Measurements from ENCODE around the gene KIRREL3.
A peak's percentile ranks its signal among the peaks of the same experiment; 100 is the strongest.

KIRREL3 gene

DNA sequence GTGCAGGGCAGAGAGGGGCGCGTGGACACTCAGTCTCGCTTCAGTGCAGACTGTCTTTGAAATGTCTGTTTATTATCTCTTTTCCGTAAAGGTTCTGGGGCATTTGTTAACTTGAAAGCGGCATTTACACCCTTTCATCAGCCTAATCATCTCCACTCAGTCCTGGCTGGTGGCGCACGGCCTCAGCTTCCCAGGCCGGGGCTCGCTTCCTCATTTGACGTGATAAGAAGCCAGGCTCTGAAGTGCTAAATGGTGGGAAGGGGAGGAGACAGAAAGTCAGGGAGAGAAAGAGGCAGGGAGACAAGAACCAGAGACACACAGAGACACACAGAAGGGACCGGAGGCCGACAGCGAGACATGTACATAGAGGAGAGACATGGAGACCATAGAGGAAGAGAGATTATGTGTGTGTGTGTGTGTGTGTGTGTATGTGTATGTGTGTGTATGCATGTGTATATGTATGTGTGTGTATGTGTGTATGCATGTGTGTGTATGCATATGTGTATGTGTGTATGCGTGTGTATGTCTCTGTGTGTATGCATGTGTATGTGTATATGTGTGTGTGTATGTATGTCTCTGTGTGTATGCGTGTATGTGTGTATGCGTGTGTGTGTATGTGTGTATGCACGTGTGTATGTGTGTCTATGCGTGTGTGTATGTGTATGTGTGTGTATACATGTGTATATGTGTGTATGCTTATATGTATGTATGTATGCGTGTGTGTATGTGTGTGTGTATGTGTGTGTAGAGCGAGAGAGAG lies 543.6 kb downstream of the KIRREL3 start:
- no peak for DNase-seq

DNA sequence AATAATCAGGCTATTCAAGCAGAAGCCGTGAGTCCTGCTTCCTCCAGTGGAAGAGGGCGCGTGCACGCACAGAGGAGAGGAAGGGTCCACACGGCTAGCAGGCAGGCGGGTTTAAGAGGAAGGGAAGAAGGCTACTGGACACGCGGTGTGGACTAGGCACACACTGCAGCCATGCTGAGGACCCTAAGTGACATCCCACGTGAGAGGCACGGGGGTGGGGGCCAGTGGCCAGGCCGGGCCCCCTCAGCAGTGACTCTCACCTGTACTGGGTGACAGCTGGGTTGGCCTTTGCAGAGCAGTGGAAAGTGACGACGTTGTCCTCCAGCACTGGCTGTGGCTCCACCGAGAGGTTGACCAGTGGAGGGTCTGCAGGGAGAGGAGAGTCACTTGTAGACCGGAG lies 544.5 kb downstream of the KIRREL3 start:
- no peak for DNase-seq

DNA sequence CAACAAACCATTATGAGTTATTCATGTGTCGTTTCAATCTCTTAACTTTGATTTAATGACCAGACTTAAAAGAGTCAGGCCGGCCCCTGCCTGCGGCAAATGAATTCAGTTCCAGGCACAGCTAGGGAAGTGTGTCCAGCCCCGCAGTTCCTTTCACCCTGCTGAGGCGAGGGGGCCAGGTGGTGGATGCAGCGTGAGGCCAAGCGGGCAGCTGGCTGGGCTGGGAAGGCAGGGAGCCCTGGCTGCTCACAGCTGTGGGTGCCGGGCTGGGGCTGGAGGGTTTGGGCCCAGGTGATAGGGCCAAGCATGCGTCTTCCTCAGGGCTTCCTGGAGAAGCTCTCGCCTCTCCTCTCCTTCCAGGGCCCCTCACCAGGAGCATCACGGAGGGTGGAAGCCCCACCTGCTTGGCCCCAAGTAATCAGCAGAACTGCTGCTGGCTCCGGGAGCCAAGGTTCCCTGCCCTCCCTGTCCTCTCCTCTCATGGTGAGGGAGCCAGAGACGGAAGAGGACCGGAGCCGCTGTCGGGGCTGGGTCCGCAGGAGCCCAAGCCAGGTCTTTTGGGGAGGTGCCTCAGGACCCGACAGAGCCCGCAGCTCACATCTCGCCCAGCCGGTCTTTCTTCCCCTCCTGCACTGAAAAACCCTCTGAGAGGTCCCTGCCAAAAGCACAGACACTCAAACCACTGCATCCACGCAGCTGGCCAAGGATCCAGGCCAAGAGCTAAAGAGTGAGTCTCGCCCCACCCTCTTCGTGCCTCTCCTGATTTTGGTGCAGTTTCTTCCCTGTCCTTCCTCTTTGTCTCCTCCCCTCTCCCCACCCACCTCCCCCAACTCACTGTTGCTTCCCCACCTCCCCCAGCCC lies 548.1 kb downstream of the KIRREL3 start:
- DNase-seq, result no peak

GRCh38 chr11:126451211-126451802 lies 549.3 kb downstream of the KIRREL3 start:
- DNase-seq, result no peak

DNA sequence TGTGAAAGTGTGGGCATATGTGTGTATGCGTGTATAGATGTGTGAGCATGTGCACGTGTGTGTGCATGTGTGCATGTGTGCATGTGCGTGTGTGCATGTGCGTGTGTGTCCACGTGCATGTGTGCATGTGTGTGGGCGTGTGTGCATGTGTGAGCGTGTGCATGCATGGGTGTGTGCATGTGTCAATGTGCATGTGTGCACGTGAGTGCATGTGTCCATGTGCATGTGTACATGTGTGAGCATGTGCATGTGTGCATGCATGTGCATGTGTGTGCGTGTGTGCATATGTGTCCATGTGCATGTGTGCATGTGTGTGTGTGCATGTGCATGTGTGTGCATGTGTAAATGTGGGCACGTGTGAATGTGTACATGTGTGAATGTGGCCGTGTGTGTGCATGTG lies 549.8 kb downstream of the KIRREL3 start:
- no peak for DNase-seq

DNA sequence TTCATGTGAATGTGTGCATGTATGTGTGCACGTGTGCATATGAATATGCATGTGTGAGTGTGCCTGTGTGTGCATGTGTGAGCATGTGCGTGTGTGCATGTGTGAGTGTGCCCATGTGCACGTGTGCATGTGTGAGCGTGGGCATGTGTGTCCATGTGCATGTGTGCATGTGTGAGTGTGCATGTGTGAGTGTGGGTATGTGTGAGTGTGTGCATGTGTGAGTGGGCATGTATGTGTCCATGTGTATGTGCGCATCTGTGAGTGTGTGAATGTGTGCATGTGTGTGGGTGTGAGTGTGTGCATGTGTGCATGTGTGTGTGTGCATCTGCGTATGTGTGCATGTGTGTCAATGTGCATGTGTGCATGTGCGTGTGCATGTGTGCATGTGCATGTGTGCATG lies 550.4 kb downstream of the KIRREL3 start:
- DNase-seq, result no peak

DNA sequence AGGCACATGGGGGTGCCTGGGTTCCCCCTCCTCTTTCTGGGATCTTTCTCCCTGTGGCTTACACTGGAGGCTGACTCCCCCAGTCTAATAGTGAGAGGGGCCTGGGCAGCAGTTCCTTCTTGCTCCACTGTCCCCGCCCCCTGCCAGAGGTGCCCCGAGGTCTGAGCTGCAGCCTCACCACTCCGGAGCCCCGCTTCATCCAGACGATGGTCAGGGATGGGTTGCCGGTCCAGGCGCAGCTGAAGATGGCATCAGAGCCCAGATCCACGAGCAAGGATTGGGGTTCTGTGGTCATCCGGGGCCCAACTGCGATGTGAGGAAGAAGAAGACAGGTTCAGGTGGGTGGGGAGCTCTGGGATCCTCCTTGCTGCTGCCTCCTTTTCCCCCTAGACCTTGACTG lies 554.0 kb downstream of the KIRREL3 start:
- DNase-seq, result no peak

DNA sequence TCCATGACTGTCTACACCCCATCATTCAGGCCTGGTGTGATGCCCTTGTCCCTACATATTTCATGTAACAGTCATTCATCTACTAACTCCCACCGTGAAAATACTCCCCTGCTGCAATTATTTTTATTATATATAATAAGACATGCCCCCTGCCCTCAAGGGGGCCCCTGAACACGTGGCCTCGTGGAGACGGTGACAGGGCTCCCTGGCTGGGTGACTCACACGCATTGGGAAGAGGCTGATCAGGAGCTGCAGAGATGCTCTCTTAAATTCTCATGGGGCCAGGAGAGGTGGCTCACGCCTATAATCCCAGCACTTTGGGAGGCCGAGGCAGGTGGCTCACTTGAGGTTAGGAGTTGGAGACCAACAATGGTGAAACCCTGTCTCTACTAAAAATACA lies 556.5 kb downstream of the KIRREL3 start:
- no peak for DNase-seq

DNA sequence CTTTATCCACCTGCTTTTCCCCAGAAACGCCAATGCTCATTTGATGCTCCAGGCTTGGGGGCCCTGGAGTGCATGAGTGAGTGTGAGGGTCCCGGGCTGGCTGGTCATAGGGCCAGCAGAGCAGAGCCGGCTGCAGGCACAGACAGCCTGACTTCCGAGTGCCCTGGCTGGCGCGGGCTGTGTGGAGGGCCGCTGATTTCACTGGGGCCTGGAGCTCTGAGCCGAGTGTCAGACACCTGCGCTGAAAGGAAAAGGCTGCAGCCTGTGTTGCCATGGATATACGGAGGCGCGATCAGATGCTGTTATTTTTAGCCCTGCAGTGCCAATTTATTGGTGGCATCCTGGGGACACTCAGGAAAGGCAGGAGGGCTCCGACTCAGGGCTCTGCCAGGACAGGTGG lies 557.5 kb downstream of the KIRREL3 start:
- peak; percentile 10 for DNase-seq

DNA sequence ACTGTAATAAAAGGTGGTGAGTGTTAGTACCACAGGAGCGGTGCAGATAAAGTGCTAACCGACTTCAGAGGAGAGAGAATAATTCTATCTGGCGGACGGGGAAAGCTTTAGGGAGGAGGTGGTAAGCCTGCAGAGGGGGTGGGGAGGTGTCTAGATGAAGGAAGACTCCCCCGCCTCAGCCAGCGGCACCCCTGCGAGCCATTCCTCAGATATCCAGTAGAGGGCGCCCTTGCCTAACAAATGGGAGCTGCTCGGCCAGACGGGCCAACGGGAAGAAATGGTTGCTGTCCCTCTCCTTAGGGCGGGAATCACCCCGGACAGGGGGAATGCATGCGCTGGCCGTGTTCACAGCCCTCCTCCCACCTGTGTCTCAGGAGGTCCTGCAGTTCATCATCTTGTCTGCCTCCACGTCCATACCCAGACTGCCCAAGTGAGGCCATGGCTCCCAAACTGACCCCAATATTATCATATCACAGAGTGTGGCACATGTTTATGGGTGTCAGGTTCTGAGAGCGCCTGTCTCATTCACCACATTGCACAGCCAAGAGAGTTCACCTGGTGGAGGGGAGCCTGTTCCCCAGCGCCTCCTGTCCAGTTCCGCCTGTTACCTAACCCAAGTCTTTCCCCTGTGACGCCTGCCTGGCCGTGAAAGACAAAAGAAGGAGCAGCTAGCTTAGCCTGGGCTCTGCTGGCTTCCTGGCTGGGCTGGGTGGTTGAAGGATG lies 559.6 kb downstream of the KIRREL3 start:
- peak; percentile 81 for DNase-seq

DNA sequence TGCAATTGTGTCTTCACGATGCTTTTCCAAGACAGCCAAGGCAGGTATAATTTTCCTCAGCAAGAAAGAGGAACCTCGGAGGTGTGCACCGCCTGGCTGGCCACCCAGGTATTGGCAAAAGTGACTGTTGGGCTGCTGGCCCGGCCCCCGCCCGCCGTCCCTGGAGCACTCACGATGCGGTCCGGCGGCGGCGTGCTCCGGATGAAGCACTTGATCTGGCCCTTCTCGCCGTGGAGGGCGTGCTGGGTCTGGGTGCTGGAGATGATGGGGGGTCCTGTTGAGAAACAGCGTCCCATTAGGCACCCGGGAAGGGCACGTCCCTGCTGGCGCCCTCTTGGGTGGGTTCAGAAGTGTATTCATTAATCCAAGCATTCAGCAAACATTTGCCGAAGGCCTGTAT lies 560.3 kb downstream of the KIRREL3 start:
- DNase-seq, result no peak

- no peak for DNase-seq
Observed at GRCh38 chr11:126438691-126439090, 561.9 kb downstream of the KIRREL3 start.

- DNase-seq, result no peak
Observed at GRCh38 chr11:126438272-126438671, 562.3 kb downstream of the KIRREL3 start.

DNA sequence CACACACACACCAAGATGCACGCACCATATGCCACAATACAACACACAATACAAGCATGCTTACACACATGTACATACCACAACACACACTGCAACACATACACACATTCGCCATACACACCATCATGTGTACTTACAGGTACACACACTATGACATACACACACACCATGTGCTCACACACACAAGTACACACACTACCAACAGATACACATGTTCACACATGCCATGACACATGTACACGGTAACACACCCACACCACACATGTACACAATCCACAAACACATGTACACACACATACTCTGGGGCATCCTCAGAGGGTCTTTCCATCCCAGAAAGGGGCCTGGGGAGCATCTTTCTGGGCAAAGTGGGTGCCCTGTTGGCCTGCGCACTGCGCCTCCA lies 562.8 kb downstream of the KIRREL3 start:
- no peak for DNase-seq

GRCh38 chr11:126436209-126436755 lies 564.3 kb downstream of the KIRREL3 start:
- DNase-seq, result no peak

DNA sequence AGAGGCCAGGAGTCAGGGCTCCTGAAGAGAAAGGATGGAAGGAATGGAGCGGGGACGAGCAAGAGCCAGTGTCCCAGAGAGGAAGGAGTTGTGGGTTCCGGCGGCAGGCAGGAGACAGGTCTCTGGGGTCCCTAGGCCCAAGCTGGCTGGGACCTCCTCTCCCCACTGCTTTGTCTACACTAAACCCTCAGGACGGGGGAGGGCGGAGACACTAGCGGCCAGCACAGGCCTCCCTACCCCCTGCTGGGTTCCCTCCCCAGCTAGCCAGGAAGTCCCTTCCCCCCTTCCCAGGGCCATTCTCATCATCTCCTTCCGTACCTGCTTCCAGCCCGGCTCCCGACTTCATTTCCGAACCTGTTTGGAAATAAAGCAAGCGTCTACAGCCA lies 565.6 kb downstream of the KIRREL3 start:
- no peak for DNase-seq

GRCh38 chr11:126433989-126434949 lies 566.3 kb downstream of the KIRREL3 start:
- DNase-seq, result no peak

GRCh38 chr11:126433244-126433846 lies 567.2 kb downstream of the KIRREL3 start:
- no peak for DNase-seq

- no peak for DNase-seq
Observed at GRCh38 chr11:126432525-126432924, 568.0 kb downstream of the KIRREL3 start.

DNA sequence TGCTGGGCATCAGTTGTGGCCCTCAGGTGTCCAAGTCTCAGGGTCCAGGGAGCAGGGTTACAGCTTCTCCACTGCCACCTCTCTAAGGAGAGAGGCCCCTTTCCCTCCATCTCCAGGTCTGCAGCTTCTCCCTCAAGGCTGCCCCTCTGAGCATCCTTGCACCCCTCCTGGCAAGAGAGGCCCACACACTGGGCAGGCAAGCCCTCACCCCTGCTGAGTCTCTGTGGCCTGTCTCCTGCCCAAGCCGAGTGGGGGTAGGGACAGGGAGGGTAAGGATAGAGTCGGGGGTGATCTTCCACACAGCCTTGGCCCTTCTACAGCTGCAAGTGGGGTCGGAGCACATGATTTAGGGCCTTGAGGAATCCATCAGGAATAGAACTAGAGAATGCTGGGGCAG lies 568.5 kb downstream of the KIRREL3 start:
- DNase-seq, result no peak

GRCh38 chr11:126431401-126432064 lies 569.0 kb downstream of the KIRREL3 start:
- DNase-seq, result no peak

All from NCI-H774 (cell line).